ENCODE data around the gene ASPM.
"Not testable (repeated sequence)": the region's sequence is repeated elsewhere in the genome, so short reads cannot be mapped to it uniquely, and the experiment has no call there.

The ASPM gene

GRCh38 chr1:197143276-197143675 lies 3.2 kb downstream of the ASPM start:
- no peak for DNase-seq (ENCODE audit: low spot score)

GRCh38 chr1:197141575-197141974 lies 4.9 kb downstream of the ASPM start:
- no peak for DNase-seq (ENCODE audit: low spot score)

GRCh38 chr1:197140121-197140520 lies 6.3 kb downstream of the ASPM start:
- DNase-seq (ENCODE audit: low spot score): no peak

GRCh38 chr1:197139169-197139568 lies 7.3 kb downstream of the ASPM start:
- DNase-seq (ENCODE audit: low spot score): no peak

GRCh38 chr1:197137322-197137721 lies 9.1 kb downstream of the ASPM start:
- DNase-seq (ENCODE audit: low spot score): no peak

GRCh38 chr1:197130677-197131304 lies 15.7 kb downstream of the ASPM start:
- DNase-seq (ENCODE audit: low spot score): no peak

- no peak for DNase-seq (ENCODE audit: low spot score)
Measured at GRCh38 chr1:197129698-197130097, 16.8 kb downstream of the ASPM start.

GRCh38 chr1:197127246-197127912 lies 19.1 kb downstream of the ASPM start:
- no peak for DNase-seq (ENCODE audit: low spot score)

GRCh38 chr1:197126691-197127090 lies 19.8 kb downstream of the ASPM start:
- DNase-seq (ENCODE audit: low spot score): no peak

- no peak for DNase-seq (ENCODE audit: low spot score)
Measured at GRCh38 chr1:197124376-197124775, 22.1 kb downstream of the ASPM start.

- DNase-seq (ENCODE audit: low spot score): no peak
Measured at GRCh38 chr1:197116156-197116555, 30.3 kb downstream of the ASPM start.

GRCh38 chr1:197106869-197107268 lies 39.6 kb downstream of the ASPM start:
- DNase-seq (ENCODE audit: low spot score): no peak

GRCh38 chr1:197103300-197103699 lies 43.2 kb downstream of the ASPM start:
- DNase-seq (ENCODE audit: low spot score): no peak

GRCh38 chr1:197101978-197102377 lies 44.5 kb downstream of the ASPM start:
- DNase-seq (ENCODE audit: low spot score): no peak

- DNase-seq (ENCODE audit: low spot score): no peak
Measured at GRCh38 chr1:197100677-197101076, 45.8 kb downstream of the ASPM start.

- DNase-seq (ENCODE audit: low spot score): no peak
Measured at GRCh38 chr1:197099444-197099843, 47.0 kb downstream of the ASPM start.

GRCh38 chr1:197096971-197097370 lies 49.5 kb downstream of the ASPM start:
- DNase-seq (ENCODE audit: low spot score): not testable (repeated sequence)

GRCh38 chr1:197096137-197096536 lies 50.3 kb downstream of the ASPM start:
- no peak for DNase-seq (ENCODE audit: low spot score)

GRCh38 chr1:197093226-197093885 lies 53.1 kb downstream of the ASPM start:
- no peak for DNase-seq (ENCODE audit: low spot score)

- no peak for DNase-seq (ENCODE audit: low spot score)
Measured at GRCh38 chr1:197092491-197093023, 53.9 kb downstream of the ASPM start.

GRCh38 chr1:197083474-197083873 lies 63.0 kb downstream of the ASPM start:
- no peak for DNase-seq (ENCODE audit: low spot score)

- DNase-seq (ENCODE audit: low spot score): no peak
Measured at GRCh38 chr1:197081117-197081753, 65.2 kb downstream of the ASPM start.

- no peak for DNase-seq (ENCODE audit: low spot score)
Measured at GRCh38 chr1:197080323-197080722, 66.1 kb downstream of the ASPM start.
